ENCODE measurements around the gene NHSL2.

DNA sequence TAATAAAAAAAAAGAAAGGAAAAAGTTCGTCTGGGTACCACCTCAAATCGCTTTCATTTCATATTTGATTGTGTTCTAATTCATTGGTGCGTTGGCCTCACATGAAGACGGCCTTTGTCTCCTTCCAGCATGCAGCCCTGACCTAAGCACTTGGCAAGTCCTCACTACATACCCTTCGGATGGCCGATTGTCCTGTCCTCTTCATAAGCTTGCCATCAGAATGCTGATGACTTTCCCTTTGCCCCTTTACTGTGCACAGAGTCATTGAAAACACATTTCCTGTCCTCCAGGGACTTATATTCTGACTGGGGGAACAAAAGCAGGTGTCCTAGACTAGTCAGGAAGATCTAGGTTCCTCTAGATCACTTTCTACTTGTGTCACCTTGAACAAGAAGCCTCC is 178.1 kb downstream of the NHSL2 start:
- TF ChIP-seq POLR2A (IDR thresholded peaks at IDR 0.05) (no peak), POLR2AphosphoS5 (IDR thresholded peaks at IDR 0.05) (no peak)
- TF ChIP-seq, protein P1, sequence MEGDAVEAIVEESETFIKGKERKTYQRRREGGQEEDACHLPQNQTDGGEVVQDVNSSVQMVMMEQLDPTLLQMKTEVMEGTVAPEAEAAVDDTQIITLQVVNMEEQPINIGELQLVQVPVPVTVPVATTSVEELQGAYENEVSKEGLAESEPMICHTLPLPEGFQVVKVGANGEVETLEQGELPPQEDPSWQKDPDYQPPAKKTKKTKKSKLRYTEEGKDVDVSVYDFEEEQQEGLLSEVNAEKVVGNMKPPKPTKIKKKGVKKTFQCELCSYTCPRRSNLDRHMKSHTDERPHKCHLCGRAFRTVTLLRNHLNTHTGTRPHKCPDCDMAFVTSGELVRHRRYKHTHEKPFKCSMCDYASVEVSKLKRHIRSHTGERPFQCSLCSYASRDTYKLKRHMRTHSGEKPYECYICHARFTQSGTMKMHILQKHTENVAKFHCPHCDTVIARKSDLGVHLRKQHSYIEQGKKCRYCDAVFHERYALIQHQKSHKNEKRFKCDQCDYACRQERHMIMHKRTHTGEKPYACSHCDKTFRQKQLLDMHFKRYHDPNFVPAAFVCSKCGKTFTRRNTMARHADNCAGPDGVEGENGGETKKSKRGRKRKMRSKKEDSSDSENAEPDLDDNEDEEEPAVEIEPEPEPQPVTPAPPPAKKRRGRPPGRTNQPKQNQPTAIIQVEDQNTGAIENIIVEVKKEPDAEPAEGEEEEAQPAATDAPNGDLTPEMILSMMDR (IDR thresholded peaks at IDR 0.05 in 8 of 11, conservative IDR thresholded peaks at IDR 0.05 in 3 of 11): no peak

Measured in spleen (tissue), 7 donors.